Measurements from ENCODE around the gene MGST2.
A peak's percentile ranks its signal among the peaks of the same experiment; 100 is the strongest.

MGST2 gene

GRCh38 chr4:139643042-139643895 lies 22.4 kb upstream of the MGST2 start:
- DNase-seq (ENCODE audit: low read depth in 2 of 2), result no peak

- no peak for DNase-seq (ENCODE audit: low read depth in 2 of 2)
Measured at GRCh38 chr4:139645458-139645857, 20.2 kb upstream of the MGST2 start.

- no peak for DNase-seq (ENCODE audit: low read depth in 2 of 2)
Measured at GRCh38 chr4:139647184-139647583, 18.4 kb upstream of the MGST2 start.

GRCh38 chr4:139647952-139648351 lies 17.7 kb upstream of the MGST2 start:
- no peak for DNase-seq (ENCODE audit: low read depth in 2 of 2)

- DNase-seq (ENCODE audit: low read depth in 2 of 2), result peak; percentile 31 to 35
Measured at GRCh38 chr4:139651282-139652194, 14.1 kb upstream of the MGST2 start.

GRCh38 chr4:139654516-139654915 lies 11.1 kb upstream of the MGST2 start:
- DNase-seq (ENCODE audit: low read depth in 2 of 2), result no peak

GRCh38 chr4:139655116-139655515 lies 10.5 kb upstream of the MGST2 start:
- DNase-seq (ENCODE audit: low read depth in 2 of 2), result no peak

GRCh38 chr4:139656614-139657486 lies 8.8 kb upstream of the MGST2 start:
- DNase-seq (ENCODE audit: low read depth in 2 of 2), result peak in 1 of 2 donors; percentile 18

- DNase-seq (ENCODE audit: low read depth in 2 of 2), result no peak
Measured at GRCh38 chr4:139658185-139658584, 7.4 kb upstream of the MGST2 start.

GRCh38 chr4:139658586-139659382 lies 6.8 kb upstream of the MGST2 start:
- DNase-seq (ENCODE audit: low read depth in 2 of 2), result no peak

- no peak for DNase-seq (ENCODE audit: low read depth in 2 of 2)
Measured at GRCh38 chr4:139659735-139660424, 5.7 kb upstream of the MGST2 start.

- no peak for DNase-seq (ENCODE audit: low read depth in 2 of 2)
Measured at GRCh38 chr4:139660568-139661043, 5.0 kb upstream of the MGST2 start.

GRCh38 chr4:139663561-139664138 lies 2.0 kb upstream of the MGST2 start:
- no peak for DNase-seq (ENCODE audit: low read depth in 2 of 2)

- no peak for DNase-seq (ENCODE audit: low read depth in 2 of 2)
Measured at GRCh38 chr4:139664442-139664841, 1.2 kb upstream of the MGST2 start.

- no peak for DNase-seq (ENCODE audit: low read depth in 2 of 2)
Measured at GRCh38 chr4:139665079-139665689, 435 bp upstream of the MGST2 start.

- no peak for DNase-seq (ENCODE audit: low read depth in 2 of 2)
Measured at GRCh38 chr4:139666735-139667281, 1.2 kb downstream of the MGST2 start.

- DNase-seq (ENCODE audit: low read depth in 2 of 2), result no peak
Measured at GRCh38 chr4:139668036-139668435, 2.4 kb downstream of the MGST2 start.

- no peak for DNase-seq (ENCODE audit: low read depth in 2 of 2)
Measured at GRCh38 chr4:139668658-139669201, 3.1 kb downstream of the MGST2 start.

GRCh38 chr4:139669335-139669734 lies 3.7 kb downstream of the MGST2 start:
- DNase-seq (ENCODE audit: low read depth in 2 of 2), result no peak
